Stimulated activated CD4-positive, alpha-beta T cell treated with anti-CD3 and anti-CD28 coated beads, Interleukin-15, amount 100 ng/mL, for 1 hour (primary cell): ENCODE measurements around the gene ZFAND6.
"Not testable (repeated sequence)": the region's sequence is repeated elsewhere in the genome, so short reads cannot be mapped to it uniquely, and the experiment has no call there.

ENCODE experiments used
- DNase-seq, 2 donors: peaks; one replicate each; pipeline ENCODE4 v3.0.0-alpha.2; 2020; ENCODE audit warnings: low read depth in 1 of 2, low spot score in 1 of 2

The ZFAND6 gene

GRCh38 chr15:80141916-80142598 lies 82.6 kb downstream of the ZFAND6 start:
- DNase-seq = no peak

- DNase-seq = no peak
Observed at GRCh38 chr15:80142646-80143045, 83.2 kb downstream of the ZFAND6 start.

GRCh38 chr15:80151148-80151547 lies 91.7 kb downstream of the ZFAND6 start:
- no peak for DNase-seq

GRCh38 chr15:80151576-80151975 lies 92.1 kb downstream of the ZFAND6 start:
- DNase-seq = no peak

GRCh38 chr15:80152180-80152895 lies 92.9 kb downstream of the ZFAND6 start:
- DNase-seq = peak; percentile 76 to 83

GRCh38 chr15:80152896-80153876 lies 93.7 kb downstream of the ZFAND6 start, which contains the start of gene FAH:
TSS of gene FAH (plus strand) at chr15:80152999. CDS start at chr15:80153055, 56 bp downstream.
- no peak for DNase-seq

GRCh38 chr15:80153900-80154299 lies 94.4 kb downstream of the ZFAND6 start:
- no peak for DNase-seq

- DNase-seq = no peak
Observed at GRCh38 chr15:80154336-80154735, 94.9 kb downstream of the ZFAND6 start.

GRCh38 chr15:80155001-80155377 lies 95.5 kb downstream of the ZFAND6 start:
- DNase-seq = no peak

- DNase-seq = not testable (repeated sequence)
Observed at GRCh38 chr15:80155378-80156175, 96.1 kb downstream of the ZFAND6 start.

GRCh38 chr15:80156176-80156720 lies 96.8 kb downstream of the ZFAND6 start:
- no peak for DNase-seq

GRCh38 chr15:80157215-80157614 lies 97.7 kb downstream of the ZFAND6 start:
- DNase-seq = no peak

- no peak for DNase-seq
Observed at GRCh38 chr15:80159301-80159700, 99.8 kb downstream of the ZFAND6 start.

- DNase-seq = no peak
Observed at GRCh38 chr15:80159811-80160569, 100.5 kb downstream of the ZFAND6 start.

GRCh38 chr15:80160570-80161156 lies 101.2 kb downstream of the ZFAND6 start:
- no peak for DNase-seq

GRCh38 chr15:80161468-80162016 lies 102.1 kb downstream of the ZFAND6 start:
- DNase-seq = no peak

- no peak for DNase-seq
Observed at GRCh38 chr15:80162059-80162554, 102.6 kb downstream of the ZFAND6 start.

GRCh38 chr15:80163217-80163616 lies 103.7 kb downstream of the ZFAND6 start:
- no peak for DNase-seq

GRCh38 chr15:80163897-80164296 lies 104.4 kb downstream of the ZFAND6 start:
- DNase-seq = no peak
